HG03159 (cell line): ENCODE results near the gene KRTAP1-3.
"Not testable (repeated sequence)": the region's sequence is repeated elsewhere in the genome, so short reads cannot be mapped to it uniquely, and the experiment has no call there.

Experiments
- ATAC-seq: cut with Tn5 transposase; IDR thresholded peaks from one replicate; pipeline ENCODE4 v1.9.1; 2021; ENCODE audit warnings: mild to moderate bottlenecking, moderate library complexity; ENCODE audit not compliant: unreplicated experiment

The KRTAP1-3 gene

GRCh38 chr17:41012326-41013120, 22.2 kb downstream of the KRTAP1-3 start:
- ATAC-seq = no peak

- no peak for ATAC-seq
Observed at GRCh38 chr17:41010441-41010840, 24.2 kb downstream of the KRTAP1-3 start.

- ATAC-seq = no peak
Observed at GRCh38 chr17:41009936-41010335, 24.7 kb downstream of the KRTAP1-3 start.

- no peak for ATAC-seq
Observed at GRCh38 chr17:41009301-41009760, 25.3 kb downstream of the KRTAP1-3 start.

GRCh38 chr17:41008811-41009210, 25.9 kb downstream of the KRTAP1-3 start, which contains the start of gene KRTAP3-1:
Gene KRTAP3-1 (minus strand): TSS chr17:41009128. CDS start chr17:41009074, 54 bp downstream.
- no peak for ATAC-seq

- no peak for ATAC-seq
Observed at GRCh38 chr17:41004397-41004796, 30.3 kb downstream of the KRTAP1-3 start.

- ATAC-seq = no peak
Observed at GRCh38 chr17:41003926-41004325, 30.7 kb downstream of the KRTAP1-3 start.

- no peak for ATAC-seq
Observed at GRCh38 chr17:41002814-41003213, 31.9 kb downstream of the KRTAP1-3 start.

GRCh38 chr17:41001795-41002194, 32.9 kb downstream of the KRTAP1-3 start:
- no peak for ATAC-seq

GRCh38 chr17:40999563-40999962, 35.1 kb downstream of the KRTAP1-3 start, which contains the start of gene KRTAP3-2:
Gene KRTAP3-2 (minus strand): TSS chr17:40999906. CDS start chr17:40999853, 53 bp downstream.
- ATAC-seq = not testable (repeated sequence)

- no peak for ATAC-seq
Observed at GRCh38 chr17:40997361-40997760, 37.3 kb downstream of the KRTAP1-3 start.

GRCh38 chr17:40996829-40997228, 37.8 kb downstream of the KRTAP1-3 start:
- ATAC-seq = no peak

- ATAC-seq = no peak
Observed at GRCh38 chr17:40995116-40995515, 39.6 kb downstream of the KRTAP1-3 start.

GRCh38 chr17:40993839-40994238, 40.8 kb downstream of the KRTAP1-3 start, which contains the start of gene KRTAP3-3:
Gene KRTAP3-3 (minus strand): TSS chr17:40994164. CDS start chr17:40994097, 67 bp downstream.
- ATAC-seq = no peak

GRCh38 chr17:40993084-40993483, 41.6 kb downstream of the KRTAP1-3 start:
- no peak for ATAC-seq

- ATAC-seq = no peak
Observed at GRCh38 chr17:40992666-40993065, 42.0 kb downstream of the KRTAP1-3 start.

- ATAC-seq = no peak
Observed at GRCh38 chr17:40986920-40987319, 47.8 kb downstream of the KRTAP1-3 start.

- no peak for ATAC-seq
Observed at GRCh38 chr17:40984226-40984625, 50.4 kb downstream of the KRTAP1-3 start, which contains the start of gene KRT40. Gene KRT40 (minus strand): TSS chr17:40984326. CDS start chr17:40984273, 53 bp downstream.
